Measurements from ENCODE around the gene CABP1.

CABP1 gene

DNA sequence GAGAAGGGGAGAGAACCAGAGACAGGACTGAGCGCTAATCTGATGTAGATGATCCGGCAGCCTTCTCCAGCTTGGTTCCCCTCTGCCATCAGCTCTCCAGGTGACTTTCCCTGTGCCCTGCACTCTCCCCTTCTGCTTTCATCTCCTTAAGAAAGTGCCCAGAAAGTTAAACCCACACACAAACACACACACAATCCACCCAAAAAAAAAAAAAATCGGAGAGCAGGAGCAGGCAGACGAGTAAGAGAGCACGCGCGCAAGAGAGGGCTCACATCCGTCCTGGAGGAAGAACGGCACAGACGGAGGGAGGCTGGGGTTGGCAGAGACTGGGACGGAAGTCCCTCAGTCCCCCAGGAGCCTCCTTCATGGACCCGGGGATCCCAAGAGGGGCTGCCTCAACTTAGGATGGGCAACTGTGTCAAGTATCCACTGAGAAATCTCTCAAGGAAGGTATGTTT, 9.8 kb downstream of the CABP1 start:
- Histone ChIP-seq H3K79me2 (ENCODE audit: insufficient read depth, low read length) (no peaks in the 10 kb centered on the region), H3K36me3 (ENCODE audit: insufficient read depth, low read length) (no peaks in the 10 kb centered on the region), H3F3A (ENCODE audit: insufficient read depth, low read length) (no peaks in the 10 kb centered on the region), H2AFZ (ENCODE audit: low read length) (no peak overlapping the region), H3K4me2 (ENCODE audit: low read length) (no peak overlapping the region), H3K4me3 (ENCODE audit: low read depth, low read length, poor library complexity, severe bottlenecking) (no peak overlapping the region), H3K9me2 (ENCODE audit: low read depth, low read length) (no peaks in the 10 kb centered on the region), H3K27ac (ENCODE audit: low read depth, low read length, poor library complexity, severe bottlenecking) (no peak overlapping the region), H3K9me3 (ENCODE audit: low read length) (no peaks in the 10 kb centered on the region), H3K9ac (ENCODE audit: low read length) (no peak overlapping the region), H4K20me1 (ENCODE audit: insufficient read depth, low read length) (no peaks in the 10 kb centered on the region), H3K27me3 (ENCODE audit: insufficient read depth, low read length) (peaks cover 8% of the 10 kb centered on the region; the same call in 1 of the 2 replicates), H3K4me1 (ENCODE audit: insufficient read depth, low read length, severe bottlenecking) (peaks cover 5% of the 10 kb centered on the region)
- TF ChIP-seq CTCF (IDR thresholded peaks at IDR 0.05; ENCODE audit: low read length) (no peak), EZH2 (IDR thresholded peaks at IDR 0.05; ENCODE audit: borderline replicate concordance, low read length) (no peak)

DNA sequence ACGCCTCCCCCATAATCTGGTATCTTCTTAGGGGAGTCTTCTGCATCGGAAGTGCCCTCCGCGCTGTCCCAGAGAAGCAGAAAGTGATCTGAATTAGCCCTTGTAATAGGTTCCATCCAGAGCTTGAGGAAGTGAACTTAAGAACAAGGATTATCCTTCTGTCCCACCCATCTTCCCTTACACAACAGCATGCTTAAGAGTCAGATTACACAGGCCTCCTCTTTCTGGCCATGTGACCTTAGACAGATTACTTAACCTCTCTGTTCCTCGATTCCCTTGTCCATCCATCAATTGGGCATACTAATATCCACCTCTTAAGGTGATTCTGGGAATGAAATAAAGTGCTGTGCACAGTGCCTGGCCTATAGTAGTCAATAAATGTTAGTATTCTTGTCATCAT, 11.4 kb downstream of the CABP1 start:
- H2AFZ ChIP-seq (ENCODE audit: low read length) = no peak overlapping the region
- TF ChIP-seq EZH2 (IDR thresholded peaks at IDR 0.05; ENCODE audit: borderline replicate concordance, low read length) (no peak), CTCF (IDR thresholded peaks at IDR 0.05; ENCODE audit: low read length) (no peak)
- H4K20me1 ChIP-seq (ENCODE audit: insufficient read depth, low read length) = no peaks in the 10 kb centered on the region
- no peak overlapping the region for H3K27ac ChIP-seq (ENCODE audit: low read depth, low read length, poor library complexity, severe bottlenecking)
- H3K4me3 ChIP-seq (ENCODE audit: low read depth, low read length, poor library complexity, severe bottlenecking) = no peak overlapping the region
- H3K36me3 ChIP-seq (ENCODE audit: insufficient read depth, low read length) = no peaks in the 10 kb centered on the region
- H3K4me2 ChIP-seq (ENCODE audit: low read length) = no peak overlapping the region
- H3K9ac ChIP-seq (ENCODE audit: low read length) = no peak overlapping the region
- H3K79me2 ChIP-seq (ENCODE audit: insufficient read depth, low read length) = no peaks in the 10 kb centered on the region
- H3K4me1 ChIP-seq (ENCODE audit: insufficient read depth, low read length, severe bottlenecking) = peaks cover 5% of the 10 kb centered on the region
- no peaks in the 10 kb centered on the region for H3K9me2 ChIP-seq (ENCODE audit: low read depth, low read length)
- no peaks in the 10 kb centered on the region for H3F3A ChIP-seq (ENCODE audit: insufficient read depth, low read length)
- peaks cover 16% of the 10 kb centered on the region; the same call in 1 of the 2 replicates for H3K27me3 ChIP-seq (ENCODE audit: insufficient read depth, low read length)
- no peaks in the 10 kb centered on the region for H3K9me3 ChIP-seq (ENCODE audit: low read length)

DNA sequence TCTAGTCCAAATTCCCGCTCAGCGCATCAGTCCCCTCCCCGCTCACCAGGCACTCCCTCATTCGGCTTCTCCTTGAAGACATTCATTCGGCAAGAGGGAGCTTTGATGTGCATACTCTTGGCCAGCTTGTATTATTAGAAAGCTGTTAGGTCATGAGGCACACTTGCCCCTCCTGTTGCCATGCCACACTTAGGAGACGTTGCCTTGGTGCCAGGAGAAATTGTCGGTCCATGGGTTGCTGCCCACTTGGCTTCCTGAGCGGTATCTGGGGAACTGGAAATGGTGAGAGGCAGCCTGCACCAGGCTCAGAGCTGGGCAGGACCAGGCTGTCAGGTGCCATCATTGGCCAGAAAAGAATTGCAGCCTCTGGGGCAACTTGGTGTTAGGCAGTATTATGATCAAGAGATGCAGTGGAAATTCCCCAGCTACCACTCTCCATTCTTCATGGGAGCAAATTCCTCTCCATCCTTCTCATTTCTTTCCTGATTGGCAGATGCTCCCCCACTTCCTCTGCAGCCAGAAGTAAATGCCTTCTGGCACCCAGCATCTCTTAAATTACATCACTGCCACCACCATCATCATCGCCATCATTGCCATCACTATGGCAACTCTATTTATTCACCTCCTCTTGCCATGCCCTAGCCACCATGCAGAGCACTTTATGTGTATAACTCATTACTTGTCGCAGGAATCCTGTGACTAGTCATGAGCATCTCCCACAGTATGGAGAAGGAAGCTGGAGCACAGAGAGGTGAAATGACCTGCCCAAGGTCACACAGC, 12.4 kb downstream of the CABP1 start:
- no peaks in the 10 kb centered on the region for H3K79me2 ChIP-seq (ENCODE audit: insufficient read depth, low read length)
- no peaks in the 10 kb centered on the region for H3K36me3 ChIP-seq (ENCODE audit: insufficient read depth, low read length)
- H2AFZ ChIP-seq (ENCODE audit: low read length) = no peak overlapping the region
- H3K4me2 ChIP-seq (ENCODE audit: low read length) = no peak overlapping the region
- H3K9ac ChIP-seq (ENCODE audit: low read length) = no peak overlapping the region
- H4K20me1 ChIP-seq (ENCODE audit: insufficient read depth, low read length) = no peaks in the 10 kb centered on the region
- no peak overlapping the region for H3K4me3 ChIP-seq (ENCODE audit: low read depth, low read length, poor library complexity, severe bottlenecking)
- H3F3A ChIP-seq (ENCODE audit: insufficient read depth, low read length) = no peaks in the 10 kb centered on the region
- no peak for TF ChIP-seq EZH2 (IDR thresholded peaks at IDR 0.05; ENCODE audit: borderline replicate concordance, low read length)
- no peak for TF ChIP-seq CTCF (IDR thresholded peaks at IDR 0.05; ENCODE audit: low read length)
- peaks cover 16% of the 10 kb centered on the region; the same call in 1 of the 2 replicates for H3K27me3 ChIP-seq (ENCODE audit: insufficient read depth, low read length)
- peaks cover 5% of the 10 kb centered on the region for H3K4me1 ChIP-seq (ENCODE audit: insufficient read depth, low read length, severe bottlenecking)
- no peaks in the 10 kb centered on the region for H3K9me3 ChIP-seq (ENCODE audit: low read length)
- H3K9me2 ChIP-seq (ENCODE audit: low read depth, low read length) = no peaks in the 10 kb centered on the region
- H3K27ac ChIP-seq (ENCODE audit: low read depth, low read length, poor library complexity, severe bottlenecking) = no peak overlapping the region

Measured in OCI-LY1 (cell line).